ENCODE data around the gene CCDC61. TPM values are rescaled to one million over a fixed set of nuclear protein-coding genes. Genes with fewer than 3 reads are reported as not detected.
A peak's percentile ranks its signal among the peaks of the same experiment; 100 is the strongest.

CCDC61 gene
- polyA plus RNA-seq, 3 donors from 2014 or later: 5.7 to 9.8 (median 6.1) TPM

- Mint-ChIP-seq H3K27me3 (ENCODE audit: low read depth in 3 of 3) (peaks cover 7 to 22% (median 11%) of the 10 kb centered on the region in 3 donors), H3K27ac (no peak overlapping the region), H3K4me1 (no peaks in the 10 kb centered on the region), H3K4me3 (no peak overlapping the region), H3K36me3 (no peaks in the 10 kb centered on the region), H3K9me3 (peaks cover 0 to 4% (median 0%) of the 10 kb centered on the region in 6 donors)
- DNase-seq: no peak
Measured at GRCh38 chr19:46043519-46043918, 48.3 kb downstream of the CCDC61 start.

DNA sequence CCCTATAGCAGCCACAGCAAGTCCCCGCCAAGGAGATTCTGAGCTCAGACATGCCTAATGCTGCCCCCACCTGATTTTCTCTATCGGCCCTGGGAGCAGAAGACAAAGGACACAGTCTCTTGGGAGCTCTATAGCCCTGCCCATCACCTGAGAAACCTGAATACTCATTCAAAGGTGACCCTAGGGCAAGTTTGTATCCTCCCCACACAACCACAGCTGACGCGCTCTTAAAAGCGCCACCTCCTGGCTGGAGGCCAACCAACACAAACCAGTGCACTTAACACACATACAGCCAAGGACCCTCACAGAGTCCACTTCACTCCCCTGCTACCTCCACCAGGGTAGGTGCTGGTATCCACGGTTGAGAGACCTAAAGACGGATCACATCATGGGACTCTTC is 54.3 kb downstream of the CCDC61 start:
- Mint-ChIP-seq H3K27me3 (ENCODE audit: low read depth in 3 of 3) (peaks cover 8 to 14% (median 10%) of the 10 kb centered on the region in 3 donors), H3K9me3 (no peaks in the 10 kb centered on the region), H3K4me3 (no peak overlapping the region), H3K36me3 (no peaks in the 10 kb centered on the region), H3K27ac (no peak overlapping the region), H3K4me1 (no peaks in the 10 kb centered on the region)
- no peak for DNase-seq

GRCh38 chr19:46052896-46053295 is 57.6 kb downstream of the CCDC61 start:
- Mint-ChIP-seq H3K36me3 (no peaks in the 10 kb centered on the region), H3K27ac (no peak overlapping the region), H3K4me3 (no peak overlapping the region), H3K27me3 (ENCODE audit: low read depth in 3 of 3) (peaks cover 11 to 18% (median 16%) of the 10 kb centered on the region in 3 donors), H3K9me3 (no peaks in the 10 kb centered on the region), H3K4me1 (no peaks in the 10 kb centered on the region)
- DNase-seq: no peak

DNA sequence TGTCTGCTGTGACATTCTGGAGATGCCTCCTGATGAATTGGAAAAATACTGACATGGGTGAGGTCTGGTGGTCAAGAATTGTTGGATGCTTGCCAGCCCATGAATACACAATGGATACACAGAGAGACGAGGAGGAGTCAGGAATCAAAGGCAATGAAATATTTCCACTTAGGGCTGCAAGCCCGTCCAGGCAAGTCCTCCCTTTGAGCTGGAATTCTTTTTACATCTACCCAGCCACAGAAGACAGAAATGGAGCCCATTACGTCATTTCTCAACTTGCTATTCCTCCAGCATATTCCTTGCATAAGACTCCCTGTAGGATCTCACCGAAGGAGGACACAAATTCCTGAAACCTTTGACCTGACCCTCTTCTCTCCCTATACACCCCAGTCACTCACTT is 61.3 kb downstream of the CCDC61 start:
- Mint-ChIP-seq H3K4me1 (no peaks in the 10 kb centered on the region), H3K9me3 (no peaks in the 10 kb centered on the region), H3K27ac (no peak overlapping the region), H3K36me3 (no peaks in the 10 kb centered on the region), H3K4me3 (no peak overlapping the region), H3K27me3 (ENCODE audit: low read depth in 3 of 3) (peaks cover 13 to 22% (median 15%) of the 10 kb centered on the region in 3 donors)
- no peak for DNase-seq

DNA sequence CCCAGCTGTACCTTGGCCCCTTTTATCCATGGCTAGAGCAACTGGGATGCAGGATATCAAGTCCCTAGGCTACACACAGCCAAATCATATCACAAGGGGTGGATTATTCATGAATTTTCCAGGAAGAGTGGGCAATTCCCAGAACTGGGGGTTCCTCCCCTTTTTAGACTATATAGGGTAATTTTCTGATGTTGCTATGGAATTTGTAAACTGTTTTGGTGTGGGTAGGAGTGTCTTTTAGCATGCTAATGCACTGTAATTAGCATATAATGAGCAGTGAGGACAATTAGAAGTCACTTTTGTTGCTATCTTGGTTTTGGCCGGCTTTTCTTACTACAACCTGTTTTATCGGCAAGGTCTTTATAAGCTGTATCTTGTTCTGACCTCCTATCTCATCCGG is 63.5 kb downstream of the CCDC61 start:
- no peak for DNase-seq
- Mint-ChIP-seq H3K9me3 (no peaks in the 10 kb centered on the region), H3K36me3 (no peaks in the 10 kb centered on the region), H3K27me3 (ENCODE audit: low read depth in 3 of 3) (peaks cover 13 to 28% (median 14%) of the 10 kb centered on the region in 3 donors), H3K4me1 (no peaks in the 10 kb centered on the region), H3K27ac (no peak overlapping the region), H3K4me3 (no peak overlapping the region)

- no peak overlapping the region for H3K27ac Mint-ChIP-seq
- no peaks in the 10 kb centered on the region for H3K9me3 Mint-ChIP-seq
- H3K4me3 Mint-ChIP-seq: no peak overlapping the region
- no peaks in the 10 kb centered on the region for H3K36me3 Mint-ChIP-seq
- no peak for DNase-seq
- peaks cover 14 to 28% (median 14%) of the 10 kb centered on the region in 3 donors for H3K27me3 Mint-ChIP-seq (ENCODE audit: low read depth in 3 of 3)
- no peaks in the 10 kb centered on the region for H3K4me1 Mint-ChIP-seq
Measured at GRCh38 chr19:46060012-46060411, 64.7 kb downstream of the CCDC61 start.

GRCh38 chr19:46063201-46063600 is 67.9 kb downstream of the CCDC61 start:
- peaks cover 10 to 17% (median 12%) of the 10 kb centered on the region in 3 donors for H3K27me3 Mint-ChIP-seq (ENCODE audit: low read depth in 3 of 3)

GRCh38 chr19:46065486-46066071 is 70.3 kb downstream of the CCDC61 start:
- no peaks in the 10 kb centered on the region for H3K9me3 Mint-ChIP-seq
- no peaks in the 10 kb centered on the region for H3K4me1 Mint-ChIP-seq
- H3K27me3 Mint-ChIP-seq (ENCODE audit: low read depth in 3 of 3): peaks cover 5 to 19% (median 12%) of the 10 kb centered on the region in 3 donors
- no peak for DNase-seq
- H3K36me3 Mint-ChIP-seq: no peaks in the 10 kb centered on the region
- peak overlapping the region in 1 of 5 donors; percentile 25 for H3K4me3 Mint-ChIP-seq
- H3K27ac Mint-ChIP-seq: no peak overlapping the region

More at GRCh38 chr19:46063201-46063600, 67.9 kb downstream of the CCDC61 start:
- no peaks in the 10 kb centered on the region for H3K4me1 Mint-ChIP-seq
- no peaks in the 10 kb centered on the region for H3K36me3 Mint-ChIP-seq
- no peaks in the 10 kb centered on the region for H3K9me3 Mint-ChIP-seq
- no peak overlapping the region for H3K4me3 Mint-ChIP-seq
- DNase-seq: no peak
- no peak overlapping the region for H3K27ac Mint-ChIP-seq

DNA sequence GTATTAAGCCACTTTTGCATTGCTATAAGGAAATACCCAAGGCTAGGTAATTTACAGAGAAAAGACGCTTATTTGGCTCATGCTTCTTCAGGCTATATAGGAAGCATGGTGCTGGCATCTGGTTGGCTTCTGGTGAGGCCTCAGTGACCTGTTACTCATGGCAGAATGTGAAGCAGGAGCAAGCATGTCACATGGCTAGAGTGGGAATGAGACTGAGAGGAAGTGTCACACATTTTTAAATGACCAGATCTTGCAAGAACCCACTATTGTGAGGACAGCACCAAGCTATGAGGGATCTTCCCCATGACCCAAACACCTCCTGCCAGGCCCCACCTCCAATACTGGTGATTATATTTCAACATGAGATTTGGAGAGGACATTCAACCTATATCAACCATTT is 71.2 kb downstream of the CCDC61 start:
- H3K27me3 Mint-ChIP-seq (ENCODE audit: low read depth in 3 of 3): peaks cover 3 to 24% (median 13%) of the 10 kb centered on the region in 3 donors
- no peaks in the 10 kb centered on the region for H3K4me1 Mint-ChIP-seq
- H3K4me3 Mint-ChIP-seq: no peak overlapping the region
- DNase-seq: no peak
- H3K9me3 Mint-ChIP-seq: no peaks in the 10 kb centered on the region
- no peak overlapping the region for H3K27ac Mint-ChIP-seq
- H3K36me3 Mint-ChIP-seq: no peaks in the 10 kb centered on the region

DNA sequence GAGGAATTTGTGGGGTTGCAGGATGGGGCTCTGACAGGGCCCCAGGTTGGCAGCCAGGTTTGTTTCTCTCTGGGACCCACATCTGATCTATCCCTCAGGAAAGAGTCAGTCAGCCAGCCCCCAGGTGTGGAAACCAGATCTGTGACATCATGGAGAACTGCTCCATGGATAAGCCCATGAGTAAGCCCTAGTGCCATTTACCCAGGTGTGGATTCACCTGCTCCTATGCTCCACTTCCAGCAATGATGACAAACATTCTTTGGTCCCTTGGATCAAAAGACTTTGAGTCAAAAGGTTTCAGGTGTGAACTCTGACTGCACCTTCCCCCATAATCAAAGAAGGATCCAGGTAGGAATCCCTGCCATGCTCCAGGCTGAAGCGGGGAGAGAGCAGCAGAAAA is 72.4 kb downstream of the CCDC61 start:
- no peak for DNase-seq
- H3K9me3 Mint-ChIP-seq: no peaks in the 10 kb centered on the region
- H3K27ac Mint-ChIP-seq: no peak overlapping the region
- no peak overlapping the region for H3K4me3 Mint-ChIP-seq
- H3K27me3 Mint-ChIP-seq (ENCODE audit: low read depth in 3 of 3): peaks cover 3 to 21% (median 11%) of the 10 kb centered on the region in 3 donors
- no peaks in the 10 kb centered on the region for H3K4me1 Mint-ChIP-seq
- no peaks in the 10 kb centered on the region for H3K36me3 Mint-ChIP-seq

Other genes starting within 250 kb of the CCDC61 start
- gene SIX5, start 226.2 kb upstream of the CCDC61 start, polyA plus RNA-seq: under 1 TPM in 2 of 3 donors, not detected in 1; 0.10 to 0.35 TPM
- gene DMPK, start 213.0 kb upstream of the CCDC61 start, polyA plus RNA-seq: 1 to 10 TPM in 2 of 3 donors, under 1 TPM in 1; 0.34 to 2.7 (median 1.2) TPM
- 10 to 100 TPM; 20.2 to 43.9 (median 20.7) TPM for gene DMWD, start 202.6 kb upstream of the CCDC61 start, polyA plus RNA-seq
- not detected for gene RSPH6A, start 180.2 kb upstream of the CCDC61 start, polyA plus RNA-seq
- 10 to 100 TPM in 1 of 3 donors, 1 to 10 TPM in 2; 2.1 to 14.6 (median 5.6) TPM for gene SYMPK, start 132.3 kb upstream of the CCDC61 start, polyA plus RNA-seq
- not detected for gene FOXA3, start 131.1 kb upstream of the CCDC61 start, polyA plus RNA-seq
- 1 to 10 TPM; 3.4 to 9.4 (median 7.0) TPM for gene IRF2BP1, start 109.3 kb upstream of the CCDC61 start, polyA plus RNA-seq
- gene MYPOP, start 92.9 kb upstream of the CCDC61 start, polyA plus RNA-seq: under 1 TPM; 0.12 to 0.45 (median 0.13) TPM
- not detected for gene NANOS2, start 80.7 kb upstream of the CCDC61 start, polyA plus RNA-seq
- not detected for gene NOVA2, start 21.6 kb upstream of the CCDC61 start, polyA plus RNA-seq
- not detected for gene PGLYRP1, start 27.6 kb downstream of the CCDC61 start, polyA plus RNA-seq
- not detected for gene IGFL4, start 45.5 kb downstream of the CCDC61 start, polyA plus RNA-seq
- gene IGFL3, start 129.2 kb downstream of the CCDC61 start, polyA plus RNA-seq: not detected
- gene IGFL2, start 152.8 kb downstream of the CCDC61 start, polyA plus RNA-seq: not detected
- not detected for gene IGFL1, start 234.3 kb downstream of the CCDC61 start, polyA plus RNA-seq

Data from immature natural killer cell (primary cell).